Activated T-cell treated with anti-CD3 and anti-CD28 coated beads, Interleukin-2, amount 50 U/mL, for 48 hours (primary cell): ENCODE data around the gene PLCE1.

Experiments used
- DNase-seq, 2 experiments: peaks; one replicate each; pipeline ENCODE4 v3.0.0-alpha.2; 2020

Gene PLCE1

GRCh38 chr10:94025806-94026205 is 32.1 kb downstream of the PLCE1 start:
- no peak for DNase-seq

GRCh38 chr10:94027197-94027596 is 33.5 kb downstream of the PLCE1 start:
- no peak for DNase-seq

DNA sequence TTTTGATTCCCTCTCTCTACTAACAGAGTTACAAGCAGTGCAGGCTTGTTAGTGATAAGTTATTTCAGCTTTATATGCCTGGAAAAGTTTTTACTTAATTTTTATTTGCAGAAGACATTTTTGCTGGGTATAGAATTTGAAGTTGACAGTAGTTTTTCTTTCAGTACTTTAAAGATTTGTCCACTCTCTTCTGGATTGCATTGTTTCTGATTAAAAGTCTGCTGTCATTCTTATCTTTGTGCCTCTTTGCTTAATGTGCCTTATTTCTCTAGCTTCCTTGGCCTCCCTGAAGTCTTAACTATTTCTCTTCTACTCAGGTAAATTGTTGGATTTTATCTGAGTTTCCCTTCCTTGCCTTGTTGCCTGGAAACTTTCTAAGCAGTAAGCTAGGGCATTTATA is 36.2 kb downstream of the PLCE1 start:
- DNase-seq, result no peak

- DNase-seq, result no peak
Observed at GRCh38 chr10:94035982-94036765, 42.4 kb downstream of the PLCE1 start.

- DNase-seq, result no peak
Observed at GRCh38 chr10:94036766-94037033, 43.0 kb downstream of the PLCE1 start.

- DNase-seq, result no peak
Observed at GRCh38 chr10:94037286-94037685, 43.6 kb downstream of the PLCE1 start.

DNA sequence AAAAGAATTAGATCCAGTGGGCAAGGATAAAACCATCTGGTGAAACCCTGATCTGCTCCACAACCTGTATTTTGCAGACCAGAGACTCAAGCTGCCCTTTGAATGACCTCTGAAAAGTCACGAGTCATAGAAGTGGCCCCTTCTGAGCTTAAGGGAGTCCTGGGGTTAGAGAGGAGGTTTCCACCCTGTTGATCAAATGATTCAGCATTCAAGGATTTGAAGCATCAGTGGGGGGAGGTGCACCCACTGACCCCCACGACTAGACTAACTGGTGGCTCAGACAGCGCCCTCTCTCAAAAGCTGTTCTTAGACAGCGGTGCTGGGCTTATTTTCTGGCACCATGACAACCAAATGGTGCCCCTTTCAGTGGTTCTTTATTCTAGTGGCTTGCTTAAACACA is 44.3 kb downstream of the PLCE1 start:
- no peak for DNase-seq

DNA sequence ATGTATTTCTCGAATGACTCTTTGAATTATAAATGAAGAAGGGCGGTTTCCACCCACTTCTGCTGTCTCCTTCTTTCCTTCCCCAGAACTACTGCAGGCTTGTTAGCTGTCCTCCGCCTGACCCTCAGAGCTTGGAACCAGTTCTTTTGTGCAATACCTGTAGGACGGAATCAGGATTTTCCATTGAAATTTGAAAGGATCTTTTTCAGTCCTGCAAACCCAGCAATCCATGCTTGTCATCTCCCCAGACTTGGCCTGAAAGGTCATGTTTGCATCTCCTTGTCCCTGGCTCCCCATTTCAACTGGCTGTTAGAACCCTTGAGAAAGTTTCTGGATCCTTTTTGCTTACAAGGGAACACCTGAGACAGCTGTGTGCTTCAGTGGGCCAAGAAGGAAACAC is 47.5 kb downstream of the PLCE1 start:
- no peak for DNase-seq

GRCh38 chr10:94042001-94042833 is 48.5 kb downstream of the PLCE1 start:
- no peak for DNase-seq

DNA sequence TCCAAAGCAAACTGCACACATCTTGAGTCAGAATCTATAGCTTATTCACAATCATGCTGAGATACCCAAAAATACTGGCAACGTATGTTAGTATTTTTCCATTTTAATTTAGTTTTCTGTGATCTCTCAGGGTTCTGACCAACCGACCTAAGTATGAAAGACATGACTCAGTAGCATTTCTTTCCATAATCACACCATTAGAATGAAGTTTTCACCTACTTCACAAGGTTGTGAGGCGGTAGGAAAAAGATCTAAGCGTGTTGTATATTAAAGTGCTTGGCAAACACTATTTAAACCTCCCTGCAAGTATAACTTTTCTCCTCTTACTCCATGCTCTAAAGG is 49.1 kb downstream of the PLCE1 start:
- DNase-seq, result no peak
